Osteocyte (in vitro differentiated cells): ENCODE measurements around the gene RIGI. TPM values are rescaled to one million over a fixed set of nuclear protein-coding genes. Genes with fewer than 3 reads are reported as not detected.

Source experiments
- DNase-seq: peaks from one replicate; pipeline ENCODE4 v3.0.0; 2021; ENCODE audit warnings: mixed read lengths; ENCODE audit not compliant: unreplicated experiment; ENCODE audit errors: extremely low spot score
- H3K27ac Mint-ChIP-seq: one replicate; pipeline ENCODE4 v1.8.0; 2021; ENCODE audit warnings: mild to moderate bottlenecking, mixed read lengths; ENCODE audit not compliant: unreplicated experiment
- H3K27me3 Mint-ChIP-seq: one replicate; pipeline ENCODE4 v1.8.0; 2021; ENCODE audit warnings: mixed read lengths; ENCODE audit not compliant: unreplicated experiment
- H3K36me3 Mint-ChIP-seq: one replicate; pipeline ENCODE4 v1.8.0; 2021; ENCODE audit warnings: mixed read lengths; ENCODE audit not compliant: unreplicated experiment
- H3K4me1 Mint-ChIP-seq: one replicate; pipeline ENCODE4 v1.8.0; 2021; ENCODE audit warnings: mixed read lengths; ENCODE audit not compliant: unreplicated experiment
- H3K4me3 Mint-ChIP-seq: one replicate; pipeline ENCODE4 v1.8.0; 2021; ENCODE audit warnings: mild to moderate bottlenecking, moderate library complexity, mixed read lengths; ENCODE audit not compliant: unreplicated experiment
- H3K9me3 Mint-ChIP-seq: one replicate; pipeline ENCODE4 v1.8.0; 2021; ENCODE audit warnings: mixed read lengths; ENCODE audit not compliant: unreplicated experiment
- CTCF ChIP-seq: fragments of 200-600 bp; sonication (generic); IDR thresholded peaks from 2 replicates; pipeline ENCODE4 v1.5.0; 2021; ENCODE audit warnings: antibody characterized with exemption, mild to moderate bottlenecking, moderate library complexity
- total RNA-seq: library from RNA; stranded (reverse); gene quantifications from 2 replicates; pipeline ENCODE4 v1.2.1, GENCODE V29; 2021

Gene RIGI
- total RNA-seq, 1 donor from 2014 or later = 8.7 TPM

- TF ChIP-seq CTCF = peak; percentile 75
Observed at GRCh38 chr9:32571969-32572899, 46.2 kb upstream of the RIGI start.

GRCh38 chr9:32570262-32570661 is 44.3 kb upstream of the RIGI start:
- H3K27me3 Mint-ChIP-seq = no peaks in the 10 kb centered on the region
- H3K36me3 Mint-ChIP-seq = peaks cover 17% of the 10 kb centered on the region
- H3K4me3 Mint-ChIP-seq = no peak overlapping the region
- no peak for DNase-seq
- H3K27ac Mint-ChIP-seq = no peak overlapping the region
- no peak for TF ChIP-seq CTCF
- no peaks in the 10 kb centered on the region for H3K9me3 Mint-ChIP-seq
- H3K4me1 Mint-ChIP-seq = peaks cover 22% of the 10 kb centered on the region

More at GRCh38 chr9:32571969-32572899, 46.2 kb upstream of the RIGI start:
- H3K36me3 Mint-ChIP-seq = peaks cover 9% of the 10 kb centered on the region
- peak overlapping the region; percentile 95 for H3K4me3 Mint-ChIP-seq
- H3K9me3 Mint-ChIP-seq = no peaks in the 10 kb centered on the region
- peak overlapping the region; percentile 98 for H3K27ac Mint-ChIP-seq
- H3K27me3 Mint-ChIP-seq = peaks cover 12% of the 10 kb centered on the region
- no peak for DNase-seq
- peaks cover 22% of the 10 kb centered on the region for H3K4me1 Mint-ChIP-seq

GRCh38 chr9:32566770-32567169 is 40.8 kb upstream of the RIGI start:
- Mint-ChIP-seq H3K27ac (no peak overlapping the region), H3K27me3 (no peaks in the 10 kb centered on the region)

GRCh38 chr9:32565967-32566366 is 40.0 kb upstream of the RIGI start:
- TF ChIP-seq CTCF = no peak
- peaks cover 6% of the 10 kb centered on the region for H3K4me1 Mint-ChIP-seq
- no peak overlapping the region for H3K4me3 Mint-ChIP-seq
- DNase-seq = no peak
- H3K9me3 Mint-ChIP-seq = no peaks in the 10 kb centered on the region
- H3K27me3 Mint-ChIP-seq = no peaks in the 10 kb centered on the region
- no peak overlapping the region for H3K27ac Mint-ChIP-seq
- peaks cover 26% of the 10 kb centered on the region for H3K36me3 Mint-ChIP-seq

More at GRCh38 chr9:32566770-32567169, 40.8 kb upstream of the RIGI start:
- DNase-seq = no peak
- Mint-ChIP-seq H3K9me3 (no peaks in the 10 kb centered on the region), H3K4me3 (no peak overlapping the region), H3K4me1 (peaks cover 10% of the 10 kb centered on the region), H3K36me3 (peaks cover 26% of the 10 kb centered on the region)
- TF ChIP-seq CTCF = no peak

- Mint-ChIP-seq H3K4me3 (no peak overlapping the region), H3K27ac (no peak overlapping the region), H3K27me3 (no peaks in the 10 kb centered on the region), H3K36me3 (peaks cover 7% of the 10 kb centered on the region), H3K9me3 (no peaks in the 10 kb centered on the region), H3K4me1 (peaks cover 11% of the 10 kb centered on the region)
- TF ChIP-seq CTCF = no peak
- DNase-seq = no peak
Observed at GRCh38 chr9:32558408-32558934, 32.5 kb upstream of the RIGI start.
